NCI-H2171 (cell line): ENCODE data around the gene EPB42.

Experiments
- DNase-seq: peaks from one replicate; lab custom pipeline; 2025; lab: John Stamatoyannopoulos, UW

The EPB42 gene

DNA sequence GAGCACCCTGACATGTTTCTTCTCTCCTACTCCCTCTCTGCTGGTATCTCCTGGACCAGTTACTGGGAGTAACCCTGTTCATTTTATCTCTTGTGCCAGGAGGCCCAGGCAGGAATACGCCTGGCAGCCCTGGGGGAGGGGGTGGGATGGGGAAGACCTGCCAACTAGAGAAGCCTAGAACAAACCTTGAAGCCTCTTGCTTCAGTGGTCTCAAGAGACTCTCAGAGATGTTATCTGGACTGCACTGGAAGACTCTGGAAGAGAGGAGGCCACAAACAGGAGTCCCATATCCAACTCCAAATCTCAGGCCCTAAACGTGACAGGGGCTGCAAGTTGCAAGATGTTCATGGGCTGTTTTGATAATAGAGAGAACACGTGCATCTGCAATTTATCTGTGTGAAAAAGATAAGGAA, at the start of gene EPB42:
EPB42 (minus strand) TSS at position 28 of the 413 bp plus-strand sequence. CDS start 193 bp downstream, outside the sequence.
- no peak for DNase-seq

DNA sequence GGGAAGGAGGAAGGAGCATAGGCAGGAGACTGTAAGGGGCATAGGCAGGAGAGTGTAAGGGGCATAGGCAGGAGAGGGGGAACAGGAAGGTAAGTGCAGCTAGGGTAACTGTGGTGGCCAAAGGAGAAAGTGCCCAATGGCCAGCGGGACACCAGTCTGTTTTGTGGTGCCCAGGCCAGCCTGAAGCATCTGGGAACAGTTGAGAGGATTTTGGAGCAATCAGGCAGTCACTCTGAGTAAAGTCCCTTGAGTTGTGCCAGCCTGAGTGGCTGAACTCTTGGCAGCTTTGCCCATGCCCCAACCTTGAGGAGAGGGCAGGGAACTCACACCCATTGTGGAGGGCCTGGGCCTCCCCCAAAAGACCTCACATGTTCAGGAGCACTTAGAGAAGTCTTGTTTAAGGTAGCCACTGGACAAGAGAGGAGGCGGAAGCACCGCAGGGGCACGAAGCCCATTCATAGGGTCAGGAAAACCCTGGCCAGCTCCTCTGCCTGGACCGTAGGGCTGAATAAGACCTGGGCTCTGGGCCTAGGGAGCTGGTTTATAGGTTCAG, 49.4 kb upstream of the EPB42 start:
- no peak for DNase-seq

DNA sequence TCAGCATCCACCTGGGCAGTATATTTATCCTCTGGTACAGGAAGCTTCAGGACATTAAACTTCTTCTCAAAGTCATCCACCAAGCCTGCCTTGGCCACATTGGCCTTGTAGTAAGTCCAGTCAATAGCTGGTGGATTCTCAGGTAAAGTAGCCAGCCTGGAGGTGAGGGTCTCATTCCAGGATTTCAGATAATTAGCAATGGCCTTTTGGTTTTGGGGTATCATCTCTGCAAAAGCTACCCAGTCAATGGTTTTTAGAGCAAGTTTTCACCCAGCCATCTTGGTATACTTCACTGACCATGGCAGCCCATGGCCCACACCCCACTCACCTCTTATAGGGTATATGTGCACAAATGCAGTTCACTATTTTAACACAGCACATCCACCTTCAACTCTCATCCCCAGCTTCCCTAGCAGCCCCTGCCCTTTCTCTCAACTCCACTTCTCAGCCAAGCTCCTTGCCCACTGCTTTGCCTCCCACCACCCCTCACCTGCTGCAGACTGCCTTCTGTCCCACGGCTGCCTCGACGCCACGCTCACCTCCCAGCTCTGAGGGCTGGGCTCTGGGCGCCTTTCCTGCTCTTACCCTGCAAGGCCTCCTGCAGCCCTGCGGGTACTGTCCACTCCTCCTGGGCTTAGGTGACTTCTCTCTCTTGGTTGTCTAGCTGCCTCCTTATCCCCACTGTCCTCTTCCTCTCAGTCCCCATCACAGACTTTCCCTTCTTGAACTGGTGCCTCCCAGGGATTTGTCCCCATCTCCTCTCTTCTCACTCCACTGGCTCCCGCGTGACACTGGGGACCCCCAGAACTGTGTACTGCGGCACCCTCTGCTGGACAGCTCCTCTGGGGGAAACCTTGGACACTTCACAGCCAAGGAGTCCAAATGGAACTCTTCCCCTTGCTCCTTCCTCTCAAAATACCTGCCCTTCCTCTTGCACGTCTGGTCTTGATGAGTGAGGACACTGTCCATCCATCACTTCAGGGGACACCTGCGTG, 47.6 kb upstream of the EPB42 start:
- no peak for DNase-seq

DNA sequence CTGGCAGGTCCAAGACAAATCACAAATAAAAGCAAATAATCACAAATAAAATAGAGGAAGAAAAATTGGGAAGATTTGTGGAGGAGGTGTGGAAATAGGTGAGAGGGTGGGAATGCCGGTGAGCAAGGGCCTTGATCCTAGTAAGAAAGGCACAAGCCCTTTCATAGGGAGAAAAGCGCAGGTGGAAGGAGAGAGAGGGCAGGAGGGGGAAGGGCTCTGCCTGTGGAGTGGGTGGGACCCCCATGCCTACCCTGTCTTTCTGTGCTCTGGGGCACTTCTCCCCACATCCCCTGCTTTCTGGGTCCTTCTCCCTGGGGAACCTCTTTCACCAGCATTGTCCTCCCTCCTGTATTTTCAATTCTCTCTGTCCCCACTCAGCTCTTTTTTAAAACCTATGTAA, 46.6 kb upstream of the EPB42 start:
- no peak for DNase-seq

DNA sequence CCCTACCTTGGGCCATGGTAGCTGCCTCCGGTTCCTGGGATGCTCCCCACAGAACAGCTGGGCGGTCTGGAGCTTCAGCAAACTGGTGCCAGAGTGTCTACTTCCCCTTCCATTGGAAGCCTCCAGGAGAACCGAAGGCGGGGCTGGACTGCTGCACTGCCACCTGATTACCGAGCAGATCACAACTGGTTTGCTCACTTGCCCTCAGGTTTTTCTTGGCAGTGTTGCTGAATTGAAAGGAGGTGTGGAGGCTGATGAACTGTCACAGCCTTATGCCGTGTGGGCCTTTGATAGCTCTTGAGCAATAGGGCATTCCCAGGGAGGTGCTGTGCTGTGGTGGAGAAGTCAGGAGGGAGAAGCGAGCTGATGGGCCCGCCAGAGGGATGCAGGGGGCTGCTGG, 46.0 kb upstream of the EPB42 start, which contains the start of gene TGM5:
TGM5 (minus strand) TSS at position 95 of the 400 bp plus-strand sequence; CDS start at position 16, 79 bp downstream.
- DNase-seq: no peak

DNA sequence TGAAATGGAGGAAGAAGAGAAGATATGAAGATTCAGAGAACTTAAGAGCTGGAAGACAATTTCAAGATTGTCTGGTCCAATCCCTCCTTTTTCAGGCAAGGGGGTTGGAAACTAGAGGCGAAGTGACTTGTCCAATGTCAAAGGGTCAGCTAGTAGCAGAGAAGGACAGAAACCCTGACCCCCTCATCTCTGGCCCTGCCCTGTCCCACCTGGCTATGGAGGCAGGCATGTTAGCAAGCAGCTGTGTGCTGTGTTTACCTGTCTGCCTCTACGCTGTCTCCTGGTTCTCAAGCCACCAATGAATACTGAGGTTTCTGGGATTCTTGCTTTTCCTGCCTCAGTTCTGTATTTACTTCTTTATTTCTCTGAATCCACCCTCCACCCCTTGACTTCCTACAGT, 45.6 kb upstream of the EPB42 start:
- no peak for DNase-seq

DNA sequence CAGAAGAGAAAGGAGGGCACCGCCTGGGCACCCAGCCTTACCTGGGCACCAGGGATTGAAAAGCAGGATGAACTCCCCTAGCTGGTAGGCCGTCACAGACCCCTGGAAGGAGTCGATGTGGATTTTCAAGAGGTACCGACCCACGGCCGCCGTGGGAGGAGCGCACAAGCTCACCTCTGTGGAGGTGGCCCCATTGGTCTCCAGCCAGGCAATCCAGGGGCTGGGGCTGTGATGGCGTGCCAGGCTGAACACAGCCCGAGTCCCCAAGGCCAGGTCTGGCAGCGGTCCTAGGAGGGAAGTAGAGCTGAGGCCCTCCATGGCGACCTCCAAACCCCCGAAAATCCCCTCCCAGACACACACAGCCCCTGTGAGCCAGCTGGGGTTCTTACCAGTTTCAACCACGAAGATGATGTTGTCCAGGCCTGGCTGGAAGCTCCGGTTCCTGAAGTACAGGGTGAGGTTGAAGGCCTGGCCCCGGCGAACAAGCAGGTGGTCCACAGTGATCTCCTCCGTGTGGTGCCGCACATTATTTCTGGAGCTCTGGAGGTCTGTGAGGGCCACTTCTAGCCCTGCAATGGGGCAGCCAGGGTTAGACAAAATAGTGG, 39.3 kb upstream of the EPB42 start:
- DNase-seq: no peak

DNA sequence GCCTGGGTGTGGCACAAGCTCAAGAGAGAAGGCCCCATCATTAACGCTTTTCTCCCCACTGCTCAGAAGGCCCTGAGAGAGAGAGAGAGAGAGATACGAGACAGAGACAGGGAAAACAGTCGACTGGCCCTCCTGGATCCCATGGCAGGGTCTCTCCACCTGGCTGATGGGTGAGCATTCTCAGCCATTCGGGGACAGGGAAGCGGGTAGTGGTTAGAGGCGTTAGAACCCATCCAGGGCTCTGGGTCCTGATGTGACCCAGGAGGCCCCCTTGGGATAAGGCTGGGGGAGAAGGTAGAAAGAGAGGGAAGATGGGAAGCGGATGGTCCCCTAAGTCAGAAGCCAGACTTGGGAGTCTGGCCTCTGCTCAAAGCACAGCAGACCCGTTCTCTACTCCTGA, 38.0 kb upstream of the EPB42 start:
- DNase-seq: no peak

DNA sequence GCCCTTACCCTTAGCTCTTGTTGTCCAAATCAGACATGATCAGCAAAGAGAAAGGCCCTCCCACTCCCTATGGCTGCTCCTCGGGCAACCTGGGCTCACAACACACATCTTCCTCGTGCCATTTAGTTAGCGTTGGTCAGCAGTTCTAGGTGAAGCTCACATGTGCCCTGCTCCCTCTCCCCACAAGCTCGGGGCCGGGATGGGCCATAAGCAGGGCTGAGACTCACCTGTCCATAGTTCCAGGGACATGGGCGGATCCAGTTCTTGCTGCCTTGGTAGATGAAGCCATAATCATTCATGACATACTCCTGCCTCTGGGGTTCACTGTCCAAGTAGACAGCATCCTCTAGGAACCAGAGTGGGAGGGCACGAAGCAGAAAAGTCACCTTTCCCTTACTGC, 35.5 kb upstream of the EPB42 start:
- DNase-seq: no peak

DNA sequence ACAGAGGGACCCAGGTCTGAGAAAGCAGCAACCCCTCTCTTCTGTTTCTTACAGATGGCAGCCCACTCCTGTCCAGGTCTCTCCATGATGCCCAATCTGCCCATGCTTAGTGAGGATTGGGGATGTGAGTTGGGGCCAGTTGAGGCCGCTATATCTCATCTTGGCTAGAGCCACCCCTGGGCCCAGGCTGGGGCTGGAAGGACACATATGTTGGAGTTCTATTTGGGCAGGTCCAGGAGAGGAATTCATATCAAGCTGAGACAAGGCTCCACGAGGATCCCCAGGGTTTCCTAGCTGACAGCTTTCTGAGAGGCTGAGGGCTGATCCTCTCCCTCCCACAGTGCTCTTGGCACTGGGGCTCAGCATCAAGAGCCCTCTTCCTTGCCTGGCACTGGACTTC, 34.6 kb upstream of the EPB42 start:
- no peak for DNase-seq

DNA sequence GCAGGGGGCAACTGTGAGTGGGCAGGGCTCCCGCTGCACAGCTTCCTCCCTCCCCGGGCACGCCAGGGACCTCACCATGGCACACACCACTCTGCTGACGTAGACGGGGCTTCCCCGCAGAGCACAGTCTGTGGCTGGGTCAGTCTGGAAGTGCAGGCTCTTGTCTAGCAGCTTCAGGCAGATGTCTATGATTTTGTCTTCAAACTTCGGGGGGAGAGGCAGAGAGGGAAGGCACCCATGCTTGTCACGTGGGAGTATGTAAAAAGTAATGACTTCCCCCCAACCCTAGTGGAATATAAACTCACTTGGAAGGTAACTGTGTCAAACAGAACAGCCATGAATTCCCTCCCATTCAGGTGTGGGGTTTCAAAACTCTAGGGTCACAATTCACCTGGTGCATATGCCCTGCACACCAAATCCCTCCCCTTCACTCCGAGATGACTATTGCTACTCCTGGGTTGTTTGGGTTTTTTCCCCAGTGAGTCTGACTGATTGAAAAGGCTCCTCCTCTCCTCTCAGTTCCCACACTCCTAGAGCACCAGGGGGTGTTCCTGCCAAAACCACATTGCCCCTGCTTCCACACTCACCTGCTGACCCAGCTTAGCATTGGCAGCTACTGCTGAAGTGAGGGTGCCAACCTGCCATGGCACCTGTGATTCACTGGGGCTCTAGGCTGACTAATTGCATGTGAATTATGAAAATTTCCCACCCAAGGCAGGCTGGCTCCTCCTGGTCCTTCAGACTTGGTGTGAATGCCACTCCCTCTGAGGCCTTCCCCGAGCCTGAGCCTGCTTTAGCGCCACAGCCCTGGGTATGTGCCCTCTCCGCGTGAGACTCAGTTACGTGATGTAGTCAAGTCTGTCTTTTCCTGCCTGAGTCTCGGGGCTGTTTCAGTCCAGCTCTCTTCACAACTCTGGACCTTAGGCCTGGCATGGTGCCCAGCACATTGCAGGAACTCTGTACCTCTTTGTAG, 32.9 kb upstream of the EPB42 start:
- no peak for DNase-seq

DNA sequence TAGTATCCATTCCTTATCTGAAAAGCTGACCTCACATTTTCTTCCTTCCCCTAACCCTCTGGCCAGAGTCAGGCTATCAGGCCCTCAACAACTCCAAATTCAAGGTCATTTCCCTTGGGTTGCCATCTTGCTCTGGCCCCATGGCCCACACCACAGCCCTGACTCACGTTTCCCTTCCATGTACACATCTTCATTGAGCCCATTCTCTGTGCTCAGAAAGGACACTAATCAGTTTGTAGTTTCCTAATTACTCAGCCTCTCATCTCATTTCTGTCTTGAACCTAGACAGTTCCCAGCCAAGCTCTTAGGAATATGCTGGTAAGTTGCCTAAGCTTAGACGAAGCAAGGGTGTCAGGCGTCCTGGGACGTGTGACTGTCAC, 31.0 kb upstream of the EPB42 start:
- DNase-seq: no peak

DNA sequence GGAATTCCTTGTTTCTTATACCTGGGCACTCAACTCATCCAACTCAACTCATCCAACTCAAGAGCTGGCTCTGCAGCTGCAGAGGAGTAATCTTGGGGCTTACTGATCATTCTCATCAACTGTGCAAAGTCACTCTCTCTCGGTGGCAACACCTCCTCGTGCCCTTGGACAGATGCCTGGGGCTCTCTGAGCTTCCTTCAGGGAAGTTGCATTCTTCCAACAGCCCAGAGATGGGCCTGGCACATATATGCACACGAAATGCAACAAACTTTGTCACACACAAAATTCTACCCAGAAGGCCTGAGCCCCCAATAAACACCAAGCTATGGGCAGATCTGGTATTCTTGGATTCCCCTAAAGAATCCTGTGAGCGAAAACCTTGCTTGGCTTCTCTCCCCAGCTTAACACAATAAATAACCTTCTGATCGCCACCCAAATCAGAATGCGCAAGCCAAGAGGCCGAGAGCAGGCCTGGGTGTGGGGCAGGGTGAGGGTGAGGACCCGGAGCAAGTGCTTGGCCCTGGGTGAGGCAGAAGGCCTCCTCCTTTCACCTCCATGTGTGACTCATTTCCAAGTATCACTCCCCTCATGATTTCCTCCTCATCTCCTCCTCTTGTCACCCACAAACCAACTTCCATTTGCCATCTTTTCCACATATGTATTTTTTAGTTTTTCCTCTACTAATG, 30.5 kb upstream of the EPB42 start:
- no peak for DNase-seq

DNA sequence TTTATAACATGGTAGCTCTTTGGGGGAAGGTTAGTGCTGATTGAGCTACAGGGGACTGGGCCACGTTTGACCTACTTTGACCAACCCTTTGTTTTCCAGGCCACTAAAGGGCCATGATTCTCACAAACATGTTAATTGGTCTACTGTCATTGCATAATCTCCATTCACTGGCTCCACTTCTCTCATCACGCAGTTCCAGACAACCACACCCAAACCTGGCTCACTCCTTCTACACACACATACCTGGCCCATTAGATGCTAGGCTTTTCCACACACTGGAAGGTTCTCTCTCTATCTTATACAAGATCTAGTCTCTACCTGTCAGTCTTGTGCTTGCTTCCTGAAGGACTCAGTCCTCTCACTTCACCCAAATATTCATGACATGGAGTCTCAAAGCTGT, 30.0 kb upstream of the EPB42 start:
- DNase-seq: no peak

DNA sequence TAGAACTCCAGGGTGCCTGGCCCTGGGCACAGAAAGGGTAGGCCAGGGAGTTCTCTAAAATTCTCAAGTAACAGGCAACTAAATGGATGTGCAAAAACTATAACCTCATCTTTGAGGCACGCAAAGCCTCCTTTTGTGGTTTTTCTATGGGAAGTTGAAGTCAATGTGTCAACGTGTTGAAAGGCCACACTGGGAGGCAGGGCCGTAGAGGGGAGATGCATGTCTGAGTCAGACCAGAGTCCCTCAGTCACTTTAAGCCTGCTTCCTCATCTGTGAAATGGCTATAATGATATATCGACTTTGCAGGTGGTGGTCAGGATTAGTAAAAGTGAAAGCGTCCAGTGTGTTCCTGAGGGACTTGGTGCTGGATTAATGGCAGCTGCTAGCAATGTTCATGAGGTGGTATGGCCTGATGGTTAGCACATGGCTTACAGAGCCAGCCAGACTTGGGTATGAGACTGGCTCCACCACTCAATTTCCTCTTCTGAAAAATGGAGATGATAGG, 28.9 kb upstream of the EPB42 start:
- DNase-seq: no peak

DNA sequence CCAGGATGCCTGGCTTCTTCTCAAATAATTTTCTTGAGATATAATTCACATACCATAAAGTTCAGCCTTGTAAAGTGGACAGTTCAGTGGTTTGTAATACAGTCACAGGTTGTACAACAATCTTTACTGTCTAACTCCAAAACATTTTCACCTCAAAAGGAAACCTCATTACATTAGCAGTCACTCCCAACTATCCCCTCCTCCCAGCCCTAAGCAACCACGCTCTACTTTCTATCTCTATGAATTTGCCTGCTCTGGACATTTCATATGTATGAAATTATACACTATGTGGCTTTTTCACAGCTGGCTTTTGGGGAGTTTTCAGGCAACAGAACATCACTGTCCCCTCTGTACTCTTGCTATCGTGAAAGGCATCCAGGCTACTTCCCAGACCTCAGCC, 28.4 kb upstream of the EPB42 start:
- no peak for DNase-seq

DNA sequence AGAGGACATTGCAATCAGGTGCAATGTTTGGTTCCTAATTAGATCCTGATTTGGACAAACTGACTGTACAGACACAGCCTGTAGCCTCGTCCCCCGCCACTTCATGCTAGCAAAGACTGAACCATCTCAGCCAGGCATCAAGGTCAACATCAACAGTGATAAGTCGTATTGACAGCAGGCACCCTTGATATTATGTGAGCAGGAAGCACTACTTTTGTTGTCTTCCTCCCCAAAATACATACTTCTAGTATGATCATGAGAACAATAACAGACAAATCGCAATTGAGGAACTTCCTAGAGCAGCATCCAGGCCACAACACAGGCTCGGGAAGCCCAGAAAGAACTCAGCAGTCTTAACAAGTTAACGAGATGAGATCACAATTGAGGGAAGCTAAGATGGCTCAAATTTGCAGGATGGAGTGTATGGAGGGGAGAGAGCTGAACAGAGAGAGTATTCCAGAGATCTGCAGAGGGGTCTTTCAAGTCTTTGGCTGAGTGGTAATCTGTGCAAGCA, 25.5 kb upstream of the EPB42 start:
- DNase-seq: no peak

DNA sequence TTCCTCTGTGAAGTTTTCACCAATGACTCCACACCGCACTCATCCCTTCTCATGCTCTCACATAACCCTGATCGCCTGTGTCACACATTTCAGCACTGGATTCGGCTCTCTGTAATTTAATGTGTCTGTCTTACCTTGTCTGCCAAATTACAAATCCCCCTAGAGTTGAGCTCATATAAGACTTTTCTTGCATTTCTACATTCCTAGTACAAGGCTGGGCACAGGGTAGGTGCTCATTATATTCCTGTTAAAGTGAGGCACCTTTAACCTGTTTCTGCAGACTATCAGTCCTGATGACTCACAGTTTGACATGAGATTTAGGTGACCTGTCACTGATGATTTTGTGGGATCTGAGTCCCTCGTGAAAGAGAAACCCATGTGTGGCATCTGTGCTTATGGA, 23.3 kb upstream of the EPB42 start:
- DNase-seq: no peak

DNA sequence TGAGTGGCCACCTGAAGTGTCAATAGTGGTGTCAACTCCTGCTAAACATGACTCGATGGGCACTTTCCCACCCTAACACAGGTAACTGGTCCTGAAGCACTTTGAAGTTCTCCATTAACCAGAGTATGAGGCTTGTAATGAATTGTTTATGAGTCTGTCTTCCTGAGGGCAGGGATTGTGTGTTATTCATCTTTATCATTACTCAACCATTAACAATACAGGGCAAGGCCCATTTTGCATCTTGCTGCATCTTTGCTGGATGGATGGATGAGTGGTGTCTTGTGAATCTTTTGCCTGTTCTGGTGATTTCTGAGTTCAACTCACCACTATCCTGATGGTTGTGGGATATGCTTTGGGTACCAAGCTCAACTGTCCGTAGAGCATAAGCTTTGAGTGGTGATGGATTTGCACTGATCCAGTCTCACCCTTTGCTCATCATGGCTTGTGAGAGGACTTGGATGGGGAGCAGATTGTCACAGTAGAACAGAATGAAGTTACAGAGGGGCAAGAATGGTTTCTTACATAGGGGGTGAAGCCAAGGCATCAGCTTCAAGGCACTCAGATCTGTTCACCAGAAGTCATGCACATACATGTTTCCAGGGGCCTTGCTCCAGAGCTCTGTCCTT, 22.3 kb upstream of the EPB42 start:
- no peak for DNase-seq

DNA sequence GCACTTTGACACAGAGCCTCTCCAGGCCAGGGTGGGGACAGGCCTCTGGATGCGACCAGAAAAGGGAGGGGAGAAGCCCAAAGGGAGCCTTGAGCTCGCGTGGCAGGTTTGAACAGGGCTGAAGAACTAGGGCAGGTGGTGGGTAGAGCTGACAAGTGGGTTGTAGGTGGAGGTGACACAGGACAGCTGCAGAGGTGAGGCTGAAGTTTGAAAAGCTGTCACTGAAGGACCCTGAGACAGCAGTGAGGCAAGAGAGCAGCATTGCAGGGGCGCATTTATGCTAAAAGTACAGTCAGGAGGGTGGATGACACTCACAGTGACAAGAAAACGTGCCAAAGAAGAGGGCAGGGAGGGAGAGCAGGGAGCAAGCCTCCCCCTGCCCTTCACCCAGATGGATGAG, 21.8 kb upstream of the EPB42 start:
- DNase-seq: no peak
